RWPE1 (cell line): Measurements from ENCODE around the gene N4BP3.

Experiments used
- CTCF ChIA-PET: fragments of 350-600 bp; sonication (Branson Sonifier 250); formaldehyde crosslinking; extraction: SDS; loops from one replicate; lab custom pipeline; 2021; lab: Yijun Ruan, JAX
- POLR2A ChIA-PET: fragments of 400-600 bp; formaldehyde crosslinking; extraction: SDS; loops from one replicate; lab custom pipeline; 2020; ENCODE audit warnings: antibody characterized with exemption; ENCODE audit not compliant: low non-redundant PET; lab: Yijun Ruan, JAX
- DNase-seq: peaks from one replicate; pipeline ENCODE4 v3.0.0; 2012; ENCODE audit warnings: low spot score
- H3K27ac ChIP-seq: fragments of 450-650 bp; 2 replicates; pipeline ENCODE4 v1.5.1; 2017
- CTCF ChIP-seq: fragments of 450-650 bp; conservative IDR thresholded peaks from 2 replicates; pipeline ENCODE4 v1.5.1; 2017; ENCODE audit warnings: low read depth, mild to moderate bottlenecking

Gene N4BP3

GRCh38 chr5:178160176-178160575, 46.8 kb downstream of the N4BP3 start:
- DNase-seq, result no peak
- ChIA-PET POLR2A (no interaction called here), CTCF (no interaction called here)
- TF ChIP-seq CTCF, result no peak
- H3K27ac ChIP-seq, result no peak overlapping the region

DNA sequence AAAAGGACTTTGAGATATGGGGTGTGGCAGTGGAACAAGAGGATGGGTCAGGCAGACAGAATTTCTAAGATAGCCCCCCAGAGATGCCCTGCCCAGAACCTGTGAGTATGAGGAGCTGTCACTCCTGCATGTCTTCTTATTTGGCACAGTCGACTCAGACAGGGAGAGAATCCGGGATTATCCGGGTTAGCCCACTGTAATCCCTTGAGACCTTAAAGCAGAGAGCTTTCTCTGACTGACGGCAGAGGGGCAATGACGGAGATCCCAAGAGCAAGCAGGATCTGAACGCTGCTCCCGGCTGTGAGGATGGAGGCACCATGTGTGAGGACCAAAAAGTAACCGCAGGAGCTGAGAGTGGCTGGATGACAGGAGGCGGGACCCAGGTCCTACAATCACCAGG, 49.1 kb downstream of the N4BP3 start:
- no peak for DNase-seq
- ChIA-PET CTCF (interaction anchor here (0.9 to 4.3 kb wide), 2 partner anchors 39 to 86 kb away, joined by 3 to 46 read pairs; no protein-coding TSS in a partner anchor), POLR2A (no interaction called here)
- H3K27ac ChIP-seq, result no peak overlapping the region
- TF ChIP-seq CTCF, result no peak

DNA sequence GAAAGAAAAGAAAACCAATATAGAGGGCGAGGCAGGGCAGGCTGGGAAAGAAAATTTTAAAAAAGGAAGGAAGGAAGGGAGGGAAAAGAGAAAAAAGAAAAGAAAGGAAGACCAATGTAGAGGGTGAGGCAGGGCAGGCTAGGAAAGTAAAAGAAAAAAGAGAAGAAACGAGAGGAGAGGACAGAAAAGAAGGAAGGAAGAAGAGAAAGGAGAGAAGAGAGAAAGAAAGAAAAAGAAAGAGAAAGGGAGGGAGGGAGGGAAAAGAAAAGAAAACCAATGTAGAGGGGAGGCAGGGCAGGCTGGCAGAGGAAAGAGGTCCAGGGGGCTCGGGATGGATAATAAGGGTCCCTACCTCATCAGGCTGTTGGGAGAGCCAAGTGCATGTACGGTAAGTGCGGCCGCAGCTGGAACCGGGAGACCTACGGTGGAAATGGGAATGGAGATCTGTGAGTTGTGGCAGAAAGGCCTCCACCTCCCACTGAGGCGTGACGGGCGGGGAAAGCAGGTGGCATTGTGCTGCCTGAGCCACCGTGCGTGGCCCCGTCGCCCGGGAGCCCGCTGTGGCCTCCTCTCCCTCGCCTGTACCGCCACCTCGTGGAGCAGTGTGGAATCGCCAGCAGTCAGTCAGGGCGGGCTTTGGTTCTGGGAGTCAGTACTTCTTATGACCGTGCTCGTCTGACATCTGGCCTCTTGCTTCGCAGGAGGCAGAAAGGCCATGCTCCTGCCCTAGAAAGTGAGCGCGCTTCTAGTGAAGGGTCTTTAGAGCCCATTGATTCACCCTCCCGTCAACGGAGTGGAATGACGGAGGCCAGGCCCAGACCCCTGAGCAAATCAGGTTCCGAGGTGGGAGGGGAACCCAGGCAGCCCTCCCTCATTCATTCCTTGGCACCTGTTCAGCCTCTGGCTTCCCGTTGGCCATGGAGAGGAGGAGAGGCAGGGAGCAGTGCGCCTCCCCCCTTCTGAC, 50.7 kb downstream of the N4BP3 start:
- CTCF ChIA-PET, result interaction anchor here (0.6 to 4.3 kb wide), 8 partner anchors 18 to 319 kb away, joined by 3 to 46 read pairs (median 4); no protein-coding TSS in a partner anchor
- peak; percentile 99 for TF ChIP-seq CTCF
- peak; percentile 89 for DNase-seq
- POLR2A ChIA-PET, result no interaction called here
- no peak overlapping the region for H3K27ac ChIP-seq

- POLR2A ChIA-PET, result interaction anchor here (0.6 kb wide), 1 partner anchor 1839 kb away, joined by 3 read pairs; no protein-coding TSS in a partner anchor
- CTCF ChIA-PET, result interaction anchor here (0.9 to 1.4 kb wide), 2 partner anchors 90 to 91 kb away, joined by 5 to 9 read pairs; no protein-coding TSS in a partner anchor
- H3K27ac ChIP-seq, result no peak overlapping the region
- DNase-seq, result no peak
- TF ChIP-seq CTCF, result no peak
Measured at GRCh38 chr5:178165581-178165980, 52.2 kb downstream of the N4BP3 start.

DNA sequence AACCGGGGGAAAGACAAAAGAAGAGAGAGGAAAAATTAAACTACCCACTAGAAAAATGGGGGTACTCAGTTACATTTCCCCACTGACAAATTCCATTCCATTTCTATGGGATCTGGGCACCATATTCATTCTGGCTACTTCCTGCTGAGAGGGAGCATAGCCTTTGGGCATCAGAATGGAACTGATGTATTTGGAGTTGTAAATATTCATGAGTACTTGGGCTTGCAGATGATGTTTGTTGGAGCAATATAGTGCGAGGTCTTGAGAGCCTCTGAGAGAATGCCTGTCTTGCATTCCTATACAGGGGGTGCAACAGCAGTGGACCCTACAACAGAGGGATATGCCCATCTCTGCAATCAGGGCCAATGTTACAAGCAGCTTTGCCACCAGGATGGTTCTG, 57.1 kb downstream of the N4BP3 start:
- no peak for DNase-seq
- no peak overlapping the region for H3K27ac ChIP-seq
- CTCF ChIA-PET, result interaction anchor here (0.7 kb wide), 1 partner anchor 15 kb away, joined by 3 read pairs; no protein-coding TSS in a partner anchor
- POLR2A ChIA-PET, result no interaction called here
- TF ChIP-seq CTCF, result no peak

- no peak overlapping the region for H3K27ac ChIP-seq
- ChIA-PET POLR2A (no interaction called here), CTCF (no interaction called here)
- no peak for TF ChIP-seq CTCF
- DNase-seq, result no peak
Measured at GRCh38 chr5:178174456-178174855, 61.1 kb downstream of the N4BP3 start.
